Activated T-helper 17 cell treated with anti-CD3 and anti-CD28 coated beads, Interleukin-2, amount 50 U/mL, for 72 hours (primary cell): ENCODE measurements around the gene USP17L18. TPM values are rescaled to one million over a fixed set of nuclear protein-coding genes. Genes with fewer than 3 reads are reported as not detected.

Source experiments
- total RNA-seq, 2 donors: library from RNA; stranded (reverse); gene quantifications; one replicate each; pipeline ENCODE4 v1.2.3, GENCODE V29; 2022

USP17L18 gene
- total RNA-seq, 2 donors from 2014 or later, result not detected

Other genes with a start within 250 kb of the USP17L18 start
- gene FAM90A26, start 78.2 kb upstream of the USP17L18 start, total RNA-seq, result not detected
- gene USP17L10, start 38.0 kb upstream of the USP17L18 start, total RNA-seq, result not detected
- gene USP17L11, start 33.2 kb upstream of the USP17L18 start, total RNA-seq, result not detected
- not detected for gene USP17L12, start 28.5 kb upstream of the USP17L18 start, total RNA-seq
- not detected for gene USP17L13, start 23.7 kb upstream of the USP17L18 start, total RNA-seq
- not detected for gene USP17L15, start 14.2 kb upstream of the USP17L18 start, total RNA-seq
- gene USP17L17, start 4.8 kb upstream of the USP17L18 start, total RNA-seq, result not detected
- gene USP17L19, start 4.7 kb downstream of the USP17L18 start, total RNA-seq, result not detected
- not detected for gene USP17L20, start 9.5 kb downstream of the USP17L18 start, total RNA-seq
- gene USP17L21, start 14.2 kb downstream of the USP17L18 start, total RNA-seq, result not detected
- gene USP17L22, start 19.0 kb downstream of the USP17L18 start, total RNA-seq, result not detected
- gene USP17L24, start 76.5 kb downstream of the USP17L18 start, total RNA-seq, result not detected
- gene USP17L25, start 81.3 kb downstream of the USP17L18 start, total RNA-seq, result not detected
- gene USP17L26, start 86.0 kb downstream of the USP17L18 start, total RNA-seq, result not detected
- not detected for gene USP17L5, start 90.8 kb downstream of the USP17L18 start, total RNA-seq
- gene USP17L27, start 95.5 kb downstream of the USP17L18 start, total RNA-seq, result not detected
- not detected for gene USP17L28, start 100.3 kb downstream of the USP17L18 start, total RNA-seq
- gene USP17L29, start 105.0 kb downstream of the USP17L18 start, total RNA-seq, result not detected
- not detected for gene USP17L30, start 114.5 kb downstream of the USP17L18 start, total RNA-seq
- gene DEFB131A, start 195.8 kb downstream of the USP17L18 start, total RNA-seq, result not detected